PC-3 (cell line): ENCODE measurements around the gene TSSC4. TPM values are rescaled to one million over a fixed set of nuclear protein-coding genes. Genes with fewer than 3 reads are reported as not detected.
A peak's percentile ranks its signal among the peaks of the same experiment; 100 is the strongest.

ENCODE experiments used
- ATAC-seq: fragments of 200-7000 bp; cut with Tn5 transposase; 2 replicates; pipeline ENCODE4 v1.9.1; 2020; ENCODE audit warnings: mild to moderate bottlenecking, moderate library complexity
- BruUV-seq: library from RNA; stranded (reverse); fragments of 400-500 nt; replicated peaks from 2 replicates; lab custom pipeline; 2021; lab: Mats Ljungman, UMichigan
- CTCF ChIA-PET: fragments of 300-600 bp; sonication (Branson Sonifier 250); formaldehyde crosslinking; loops from one replicate; lab custom pipeline; 2022; ENCODE audit warnings: antibody characterized with exemption; lab: Charles Lee
- POLR2A ChIA-PET: fragments of 300-600 bp; sonication (Branson Sonifier 250); formaldehyde crosslinking; loops from one replicate; lab custom pipeline; 2022; ENCODE audit warnings: antibody characterized with exemption; ENCODE audit not compliant: unreplicated experiment; lab: Charles Lee
- DNase-seq: peaks from one replicate; pipeline ENCODE4 v3.0.0-alpha.2; 2015
- H2AFZ ChIP-seq: fragments of 300-600 bp; sonication (generic); 2 replicates; pipeline ENCODE4 v1.6.0; 2016; ENCODE audit warnings: antibody characterized with exemption, low read length
- H3F3A ChIP-seq: fragments of 300-600 bp; sonication (generic); one replicate; pipeline ENCODE4 v1.6.0; 2017; ENCODE audit warnings: antibody characterized with exemption, low read length, control low read depth, mild to moderate bottlenecking; ENCODE audit not compliant: unreplicated experiment
- H3K27ac ChIP-seq: fragments of 300-600 bp; sonication (generic); 2 replicates; pipeline ENCODE4 v1.5.1; 2016; ENCODE audit warnings: mild to moderate bottlenecking, low read length
- H3K27me3 ChIP-seq: fragments of 300-600 bp; sonication (generic); 2 replicates; pipeline ENCODE4 v1.6.1; 2016; ENCODE audit warnings: low read length, mixed read lengths
- H3K36me3 ChIP-seq: fragments of 300-600 bp; sonication (generic); 2 replicates; pipeline ENCODE4 v1.6.1; 2016; ENCODE audit warnings: low read depth, mixed run types, low read length, mixed read lengths
- H3K4me1 ChIP-seq: fragments of 300-600 bp; sonication (generic); 2 replicates; pipeline ENCODE4 v1.5.1; 2016; ENCODE audit warnings: low read length; ENCODE audit not compliant: insufficient read depth
- H3K4me2 ChIP-seq: fragments of 300-600 bp; sonication (generic); 2 replicates; pipeline ENCODE4 v1.6.0; 2016; ENCODE audit warnings: low read length
- H3K4me3 ChIP-seq: fragments of 300-600 bp; sonication (generic); 2 replicates; pipeline ENCODE4 v1.5.1; 2016; ENCODE audit warnings: mild to moderate bottlenecking, low read length, mixed read lengths
- H3K79me2 ChIP-seq: fragments of 300-600 bp; sonication (generic); 2 replicates; pipeline ENCODE4 v1.6.1; 2017; ENCODE audit warnings: low read length, mixed read lengths
- H3K9ac ChIP-seq: fragments of 300-600 bp; sonication (generic); 2 replicates; pipeline ENCODE4 v1.6.0; 2016; ENCODE audit warnings: mild to moderate bottlenecking, low read length
- H3K9me2 ChIP-seq: fragments of 300-600 bp; sonication (generic); replicated peaks from 2 replicates; pipeline ENCODE4 v1.6.1; 2016; ENCODE audit warnings: mixed run types, low read length, mixed read lengths
- H3K9me3 ChIP-seq: fragments of 300-600 bp; sonication (generic); 2 replicates; pipeline ENCODE4 v1.6.1; 2016; ENCODE audit warnings: low read length, mixed read lengths
- H4K20me1 ChIP-seq: fragments of 300-600 bp; sonication (generic); 2 replicates; pipeline ENCODE4 v1.6.1; 2016; ENCODE audit warnings: low read length, mixed read lengths
- EZH2 ChIP-seq: fragments of 300-600 bp; sonication (generic); IDR thresholded peaks from one replicate; pipeline ENCODE4 v1.6.1; 2017; ENCODE audit warnings: antibody characterized with exemption, mild to moderate bottlenecking, low read length; ENCODE audit not compliant: unreplicated experiment
- EZH2phosphoT487 ChIP-seq: fragments of 300-600 bp; sonication (generic); IDR thresholded peaks from 2 replicates; pipeline ENCODE4 v1.6.1; 2018; ENCODE audit warnings: mild to moderate bottlenecking, antibody characterized with exemption, low read length, borderline replicate concordance
- intact Hi-C: fragments of 100-400 bp; cut with micrococcal nuclease; formaldehyde crosslinking; loops from 2 replicates; pipeline ENCODE4 v1.9.0; 2023
- total RNA-seq: library from RNA; depleted of rRNA; stranded (reverse); fragments of >200 nt; gene quantifications from 2 replicates; pipeline ENCODE4 v1.2.3, GENCODE V29; 2014
- TF ChIP-seq, protein P1 (sequence below): fragments of 300-600 bp; sonication (generic); conservative IDR thresholded peaks from 2 replicates; pipeline ENCODE4 v1.5.1; 2017; ENCODE audit warnings: antibody characterized with exemption, low read depth, mild to moderate bottlenecking, low read length

TSSC4 gene
- total RNA-seq, 1 experiment from 2014 or later: 88.3 TPM

DNA sequence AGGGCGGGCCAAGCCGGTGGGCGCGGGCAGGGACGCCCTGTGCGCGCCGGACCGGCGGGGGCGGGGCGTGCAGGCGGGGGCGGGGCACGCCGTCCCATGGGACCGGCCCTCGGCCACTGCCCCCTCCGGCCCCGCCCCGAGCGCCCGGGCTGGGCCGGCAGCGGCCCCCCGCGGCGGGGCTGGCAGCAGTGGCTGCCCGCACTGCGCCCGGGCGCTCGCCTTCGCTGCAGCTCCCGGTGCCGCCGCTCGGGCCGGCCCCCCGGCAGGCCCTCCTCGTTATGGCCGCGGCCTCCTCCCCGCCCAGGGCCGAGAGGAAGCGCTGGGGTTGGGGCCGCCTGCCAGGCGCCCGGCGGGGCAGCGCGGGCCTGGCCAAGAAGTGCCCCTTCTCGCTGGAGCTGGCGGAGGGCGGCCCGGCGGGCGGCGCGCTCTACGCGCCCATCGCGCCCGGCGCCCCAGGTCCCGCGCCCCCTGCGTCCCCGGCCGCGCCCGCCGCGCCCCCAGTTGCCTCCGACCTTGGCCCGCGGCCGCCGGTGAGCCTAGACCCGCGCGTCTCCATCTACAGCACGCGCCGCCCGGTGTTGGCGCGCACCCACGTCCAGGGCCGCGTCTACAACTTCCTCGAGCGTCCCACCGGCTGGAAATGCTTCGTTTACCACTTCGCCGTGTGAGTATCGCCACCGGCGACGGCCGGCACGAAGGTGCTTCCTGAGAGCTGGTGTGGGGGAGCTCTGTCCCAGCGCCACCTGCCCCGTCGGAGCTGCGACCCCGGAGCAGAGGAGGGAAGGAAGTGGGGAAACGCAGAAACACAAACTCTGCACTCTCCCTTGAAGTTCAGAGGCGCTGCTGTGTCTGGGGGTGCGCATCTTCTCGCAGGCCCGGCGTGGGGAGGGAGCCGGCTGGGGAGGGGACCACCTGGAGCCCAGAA, 44.5 kb downstream of the TSSC4 start, which contains the start of gene KCNQ1:
Gene KCNQ1 (plus strand): TSS at position 188 of the 925 bp plus-strand sequence. CDS start 91 bp downstream, at position 279.
- H3K9ac ChIP-seq: no peak within 1 kb of the TSS
- no TSS peak for BruUV-seq
- peak; percentile 73 for ATAC-seq

DNA sequence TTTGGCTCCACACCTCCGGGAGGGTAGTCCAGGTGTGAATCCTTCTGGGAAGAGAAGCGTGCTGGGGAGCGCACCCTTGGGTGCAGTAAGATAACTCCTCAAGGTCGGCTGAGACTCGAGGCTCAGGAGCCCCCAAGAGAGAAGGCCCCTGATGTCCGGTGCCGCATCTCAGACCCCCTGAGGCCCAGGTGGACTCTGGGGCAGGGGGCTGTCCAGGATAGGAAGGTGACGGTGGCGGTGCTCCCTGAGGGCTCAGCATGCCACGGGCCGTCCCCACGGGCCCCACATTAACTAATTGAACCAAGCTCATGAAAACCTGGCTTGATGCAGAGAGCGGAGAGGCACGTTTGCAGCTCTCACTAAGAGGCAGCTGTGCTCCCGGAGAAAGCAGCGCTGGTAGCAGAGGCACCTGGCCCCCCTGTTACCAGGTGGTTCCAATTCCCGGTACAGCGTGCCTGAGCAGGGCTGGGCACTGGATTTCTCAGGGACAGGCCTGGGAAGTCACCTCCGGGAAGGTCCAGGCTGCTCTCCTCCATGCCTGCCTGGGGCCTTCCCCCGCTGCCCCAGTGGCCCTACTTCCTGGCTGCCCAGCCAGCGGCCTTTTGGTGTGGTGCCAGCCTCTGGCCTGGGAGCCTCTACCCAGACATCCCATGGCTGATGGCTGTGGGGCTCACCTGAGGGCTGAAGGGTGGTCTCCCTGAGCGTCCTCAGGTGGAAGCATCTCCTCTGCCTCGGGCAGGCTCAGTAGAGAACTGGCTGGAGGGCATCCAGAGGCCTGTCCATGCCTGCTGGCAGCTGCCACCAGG, 45.4 kb downstream of the TSSC4 start:
- Histone ChIP-seq H3K4me2 (peak overlapping the region; percentile 69), H3K4me3 (peak overlapping the region; percentile 50; the same call in 1 of the 2 replicates), H3K9me2 (no peaks in the 10 kb centered on the region), H3K36me3 (no peaks in the 10 kb centered on the region), H3K27ac (no peak overlapping the region), H3K27me3 (peaks cover 7% of the 10 kb centered on the region; the same call in 1 of the 2 replicates), H3K9me3 (no peaks in the 10 kb centered on the region), H3F3A (no peaks in the 10 kb centered on the region), H3K9ac (no peak overlapping the region), H4K20me1 (no peaks in the 10 kb centered on the region), H3K4me1 (no peaks in the 10 kb centered on the region), H3K79me2 (no peaks in the 10 kb centered on the region), H2AFZ (no peak overlapping the region)
- intact Hi-C loops: no loop called here
- no peak for ATAC-seq
- TF ChIP-seq, protein P1, sequence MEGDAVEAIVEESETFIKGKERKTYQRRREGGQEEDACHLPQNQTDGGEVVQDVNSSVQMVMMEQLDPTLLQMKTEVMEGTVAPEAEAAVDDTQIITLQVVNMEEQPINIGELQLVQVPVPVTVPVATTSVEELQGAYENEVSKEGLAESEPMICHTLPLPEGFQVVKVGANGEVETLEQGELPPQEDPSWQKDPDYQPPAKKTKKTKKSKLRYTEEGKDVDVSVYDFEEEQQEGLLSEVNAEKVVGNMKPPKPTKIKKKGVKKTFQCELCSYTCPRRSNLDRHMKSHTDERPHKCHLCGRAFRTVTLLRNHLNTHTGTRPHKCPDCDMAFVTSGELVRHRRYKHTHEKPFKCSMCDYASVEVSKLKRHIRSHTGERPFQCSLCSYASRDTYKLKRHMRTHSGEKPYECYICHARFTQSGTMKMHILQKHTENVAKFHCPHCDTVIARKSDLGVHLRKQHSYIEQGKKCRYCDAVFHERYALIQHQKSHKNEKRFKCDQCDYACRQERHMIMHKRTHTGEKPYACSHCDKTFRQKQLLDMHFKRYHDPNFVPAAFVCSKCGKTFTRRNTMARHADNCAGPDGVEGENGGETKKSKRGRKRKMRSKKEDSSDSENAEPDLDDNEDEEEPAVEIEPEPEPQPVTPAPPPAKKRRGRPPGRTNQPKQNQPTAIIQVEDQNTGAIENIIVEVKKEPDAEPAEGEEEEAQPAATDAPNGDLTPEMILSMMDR: no peak
- no peak for TF ChIP-seq EZH2phosphoT487
- TF ChIP-seq EZH2: no peak
- POLR2A ChIA-PET: no interaction called here
- no TSS peak for BruUV-seq
- DNase-seq: no peak
- CTCF ChIA-PET: no interaction called here

More for the DNA sequence above, 44.5 kb downstream of the TSSC4 start, which contains the start of gene KCNQ1:
- H3K4me3 ChIP-seq: peak within 1 kb of the TSS; percentile 50; the same call in 1 of the 2 replicates
- no peaks in the 10 kb centered on the region for H4K20me1 ChIP-seq
- H3K27me3 ChIP-seq: peaks cover 7% of the 10 kb centered on the region; the same call in 1 of the 2 replicates
- ChIA-PET POLR2A (no interaction called here), CTCF (no interaction called here)
- TF ChIP-seq, protein P1: no peak
- no peak for TF ChIP-seq EZH2phosphoT487
- TF ChIP-seq EZH2: no peak
- H3K9me3 ChIP-seq: no peaks in the 10 kb centered on the region
- H3K27ac ChIP-seq: no peak within 1 kb of the TSS
- peak; percentile 52 for DNase-seq
- H3K4me2 ChIP-seq: peak within 1 kb of the TSS; percentile 69
- no peaks in the 10 kb centered on the region for H3F3A ChIP-seq
- H2AFZ ChIP-seq: no peak within 1 kb of the TSS
- H3K36me3 ChIP-seq: no peaks in the 10 kb centered on the region
- H3K79me2 ChIP-seq: no peaks in the 10 kb centered on the region
- H3K9me2 ChIP-seq: no peaks in the 10 kb centered on the region
- intact Hi-C loops: no loop called here
- H3K4me1 ChIP-seq: no peaks in the 10 kb centered on the region
